ENCODE results near the gene DLX2.
"Not testable (repeated sequence)": the region's sequence is repeated elsewhere in the genome, so short reads cannot be mapped to it uniquely, and the experiment has no call there.

The DLX2 gene

GRCh38 chr2:172128484-172128883 lies 25.8 kb upstream of the DLX2 start:
- Histone ChIP-seq H3K9me3 (ENCODE audit: control insufficient read depth, insufficient read depth, low read length) (no peaks in the 10 kb centered on the region), H3K4me1 (ENCODE audit: control insufficient read depth, insufficient read depth, low read length) (peaks cover 15% of the 10 kb centered on the region), H3K27me3 (ENCODE audit: control insufficient read depth, insufficient read depth, low read length) (no peaks in the 10 kb centered on the region; the same call in 1 of the 2 replicates), H3K4me3 (ENCODE audit: low read depth, low read length) (no peak overlapping the region), H3K36me3 (ENCODE audit: control insufficient read depth, insufficient read depth, low read length) (no peaks in the 10 kb centered on the region), H3K9ac (ENCODE audit: low read depth, low read length) (no peak overlapping the region), H3K27ac (ENCODE audit: low read depth, low read length) (no peak overlapping the region)

GRCh38 chr2:172120118-172120517 lies 17.4 kb upstream of the DLX2 start:
- no peak overlapping the region for H3K9ac ChIP-seq (ENCODE audit: low read depth, low read length)
- no peak overlapping the region for H3K27ac ChIP-seq (ENCODE audit: low read depth, low read length)
- H3K36me3 ChIP-seq (ENCODE audit: control insufficient read depth, insufficient read depth, low read length) = no peaks in the 10 kb centered on the region
- H3K9me3 ChIP-seq (ENCODE audit: control insufficient read depth, insufficient read depth, low read length) = no peaks in the 10 kb centered on the region
- peaks cover 3% of the 10 kb centered on the region; the same call in 1 of the 2 replicates for H3K27me3 ChIP-seq (ENCODE audit: control insufficient read depth, insufficient read depth, low read length)
- no peak overlapping the region for H3K4me3 ChIP-seq (ENCODE audit: low read depth, low read length)
- H3K4me1 ChIP-seq (ENCODE audit: control insufficient read depth, insufficient read depth, low read length) = no peaks in the 10 kb centered on the region

- Histone ChIP-seq H3K27ac (ENCODE audit: low read depth, low read length) (no peak overlapping the region), H3K4me1 (ENCODE audit: control insufficient read depth, insufficient read depth, low read length) (no peaks in the 10 kb centered on the region), H3K9me3 (ENCODE audit: control insufficient read depth, insufficient read depth, low read length) (no peaks in the 10 kb centered on the region), H3K27me3 (ENCODE audit: control insufficient read depth, insufficient read depth, low read length) (peaks cover 3% of the 10 kb centered on the region; the same call in 1 of the 2 replicates), H3K36me3 (ENCODE audit: control insufficient read depth, insufficient read depth, low read length) (no peaks in the 10 kb centered on the region), H3K9ac (ENCODE audit: low read depth, low read length) (no peak overlapping the region), H3K4me3 (ENCODE audit: low read depth, low read length) (no peak overlapping the region)
Observed at GRCh38 chr2:172119089-172119488, 16.4 kb upstream of the DLX2 start.

- Histone ChIP-seq H3K27ac (ENCODE audit: low read depth, low read length) (no peak overlapping the region), H3K36me3 (ENCODE audit: control insufficient read depth, insufficient read depth, low read length) (no peaks in the 10 kb centered on the region), H3K4me3 (ENCODE audit: low read depth, low read length) (no peak overlapping the region), H3K9ac (ENCODE audit: low read depth, low read length) (no peak overlapping the region), H3K9me3 (ENCODE audit: control insufficient read depth, insufficient read depth, low read length) (no peaks in the 10 kb centered on the region), H3K27me3 (ENCODE audit: control insufficient read depth, insufficient read depth, low read length) (peaks cover 23% of the 10 kb centered on the region), H3K4me1 (ENCODE audit: control insufficient read depth, insufficient read depth, low read length) (no peaks in the 10 kb centered on the region)
Observed at GRCh38 chr2:172116107-172116506, 13.4 kb upstream of the DLX2 start.

GRCh38 chr2:172114579-172114978 lies 11.9 kb upstream of the DLX2 start:
- H3K36me3 ChIP-seq (ENCODE audit: control insufficient read depth, insufficient read depth, low read length) = no peaks in the 10 kb centered on the region
- no peak overlapping the region for H3K4me3 ChIP-seq (ENCODE audit: low read depth, low read length)
- H3K9ac ChIP-seq (ENCODE audit: low read depth, low read length) = no peak overlapping the region
- H3K4me1 ChIP-seq (ENCODE audit: control insufficient read depth, insufficient read depth, low read length) = peaks cover 8% of the 10 kb centered on the region
- no peaks in the 10 kb centered on the region for H3K9me3 ChIP-seq (ENCODE audit: control insufficient read depth, insufficient read depth, low read length)
- H3K27ac ChIP-seq (ENCODE audit: low read depth, low read length) = no peak overlapping the region
- H3K27me3 ChIP-seq (ENCODE audit: control insufficient read depth, insufficient read depth, low read length) = peaks cover 36% of the 10 kb centered on the region

GRCh38 chr2:172114176-172114575 lies 11.5 kb upstream of the DLX2 start:
- H3K9me3 ChIP-seq (ENCODE audit: control insufficient read depth, insufficient read depth, low read length); H3K27ac ChIP-seq (ENCODE audit: low read depth, low read length); H3K9ac ChIP-seq (ENCODE audit: low read depth, low read length); H3K4me3 ChIP-seq (ENCODE audit: low read depth, low read length); H3K36me3 ChIP-seq (ENCODE audit: control insufficient read depth, insufficient read depth, low read length): not testable (repeated sequence)
- peaks cover 11% of the 10 kb centered on the region for H3K4me1 ChIP-seq (ENCODE audit: control insufficient read depth, insufficient read depth, low read length)
- H3K27me3 ChIP-seq (ENCODE audit: control insufficient read depth, insufficient read depth, low read length) = peaks cover 40% of the 10 kb centered on the region

- no peak overlapping the region for H3K27ac ChIP-seq (ENCODE audit: low read depth, low read length)
- H3K4me1 ChIP-seq (ENCODE audit: control insufficient read depth, insufficient read depth, low read length) = peaks cover 13% of the 10 kb centered on the region
- no peaks in the 10 kb centered on the region for H3K36me3 ChIP-seq (ENCODE audit: control insufficient read depth, insufficient read depth, low read length)
- H3K4me3 ChIP-seq (ENCODE audit: low read depth, low read length) = no peak overlapping the region
- peaks cover 46% of the 10 kb centered on the region for H3K27me3 ChIP-seq (ENCODE audit: control insufficient read depth, insufficient read depth, low read length)
- no peak overlapping the region for H3K9ac ChIP-seq (ENCODE audit: low read depth, low read length)
- H3K9me3 ChIP-seq (ENCODE audit: control insufficient read depth, insufficient read depth, low read length) = no peaks in the 10 kb centered on the region
Observed at GRCh38 chr2:172113617-172114016, 10.9 kb upstream of the DLX2 start.

GRCh38 chr2:172109988-172110811 lies 7.5 kb upstream of the DLX2 start:
- H3K4me1 ChIP-seq (ENCODE audit: control insufficient read depth, insufficient read depth, low read length) = peaks cover 17% of the 10 kb centered on the region
- H3K9ac ChIP-seq (ENCODE audit: low read depth, low read length) = no peak overlapping the region
- no peaks in the 10 kb centered on the region for H3K36me3 ChIP-seq (ENCODE audit: control insufficient read depth, insufficient read depth, low read length)
- H3K27ac ChIP-seq (ENCODE audit: low read depth, low read length) = no peak overlapping the region
- peaks cover 77% of the 10 kb centered on the region for H3K27me3 ChIP-seq (ENCODE audit: control insufficient read depth, insufficient read depth, low read length)
- H3K4me3 ChIP-seq (ENCODE audit: low read depth, low read length) = peak overlapping the region; percentile 49
- no peaks in the 10 kb centered on the region for H3K9me3 ChIP-seq (ENCODE audit: control insufficient read depth, insufficient read depth, low read length)

- Histone ChIP-seq H3K36me3 (ENCODE audit: control insufficient read depth, insufficient read depth, low read length) (no peaks in the 10 kb centered on the region), H3K9ac (ENCODE audit: low read depth, low read length) (no peak overlapping the region), H3K4me3 (ENCODE audit: low read depth, low read length) (peak overlapping the region; percentile 49), H3K4me1 (ENCODE audit: control insufficient read depth, insufficient read depth, low read length) (peaks cover 17% of the 10 kb centered on the region), H3K27ac (ENCODE audit: low read depth, low read length) (no peak overlapping the region), H3K9me3 (ENCODE audit: control insufficient read depth, insufficient read depth, low read length) (no peaks in the 10 kb centered on the region), H3K27me3 (ENCODE audit: control insufficient read depth, insufficient read depth, low read length) (peaks cover 85% of the 10 kb centered on the region)
Observed at GRCh38 chr2:172109256-172109987, 6.7 kb upstream of the DLX2 start.

GRCh38 chr2:172108587-172108930 lies 5.9 kb upstream of the DLX2 start:
- no peaks in the 10 kb centered on the region for H3K9me3 ChIP-seq (ENCODE audit: control insufficient read depth, insufficient read depth, low read length)
- no peak overlapping the region for H3K27ac ChIP-seq (ENCODE audit: low read depth, low read length)
- H3K9ac ChIP-seq (ENCODE audit: low read depth, low read length) = no peak overlapping the region
- H3K4me3 ChIP-seq (ENCODE audit: low read depth, low read length) = no peak overlapping the region
- H3K4me1 ChIP-seq (ENCODE audit: control insufficient read depth, insufficient read depth, low read length) = peaks cover 17% of the 10 kb centered on the region
- H3K27me3 ChIP-seq (ENCODE audit: control insufficient read depth, insufficient read depth, low read length) = peaks cover 93% of the 10 kb centered on the region
- no peaks in the 10 kb centered on the region for H3K36me3 ChIP-seq (ENCODE audit: control insufficient read depth, insufficient read depth, low read length)

All from HUES48 (cell line).